Cardiac fibroblast (primary cell): Measurements from ENCODE around the gene ZFAND3.
A peak's percentile ranks its signal among the peaks of the same experiment; 100 is the strongest.

ENCODE experiments used
- DNase-seq, 2 donors: peaks; one replicate each; pipeline versions ENCODE4 v3.0.0 to v3.0.0-alpha.2; 2010; ENCODE audit warnings: low read depth in 2 of 2
- H3K4me3 ChIP-seq, 2 donors: replicated peaks in 1 of 2; 1 replicate in 1 of 2; 2 replicates in 1 of 2; pipeline ENCODE4 v1.5.1; 2011; ENCODE audit warnings: low read depth in 2 of 2, low read length in 2 of 2, mild to moderate bottlenecking in 2 of 2, moderate library complexity in 1 of 2
- TF ChIP-seq, protein P1 (sequence below): IDR thresholded peaks from one replicate; pipeline ENCODE4 v1.5.1; 2011; ENCODE audit warnings: low read depth, mild to moderate bottlenecking, low read length, inconsistent platforms

Gene ZFAND3

DNA sequence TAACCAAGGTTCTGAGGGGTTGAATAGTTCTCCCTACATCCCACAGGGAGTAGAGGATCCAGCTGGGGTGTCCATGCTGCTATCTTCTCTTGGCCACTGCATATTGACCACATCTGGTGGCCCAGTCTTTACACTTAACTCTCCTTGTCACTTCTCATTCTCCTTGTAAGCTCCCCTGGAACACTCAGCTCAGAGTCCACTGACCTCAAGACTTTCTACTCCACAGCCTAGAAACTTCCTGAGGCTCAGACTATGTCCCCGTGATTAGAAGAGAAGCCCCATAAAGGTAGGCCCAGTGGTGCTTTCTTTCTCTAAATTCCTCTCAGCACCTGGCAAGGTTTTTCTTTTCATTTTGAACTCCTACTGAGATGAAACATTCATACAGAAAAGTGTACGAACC, 13.3 kb upstream of the ZFAND3 start:
- H3K4me3 ChIP-seq, result no peak overlapping the region
- TF ChIP-seq, protein P1, sequence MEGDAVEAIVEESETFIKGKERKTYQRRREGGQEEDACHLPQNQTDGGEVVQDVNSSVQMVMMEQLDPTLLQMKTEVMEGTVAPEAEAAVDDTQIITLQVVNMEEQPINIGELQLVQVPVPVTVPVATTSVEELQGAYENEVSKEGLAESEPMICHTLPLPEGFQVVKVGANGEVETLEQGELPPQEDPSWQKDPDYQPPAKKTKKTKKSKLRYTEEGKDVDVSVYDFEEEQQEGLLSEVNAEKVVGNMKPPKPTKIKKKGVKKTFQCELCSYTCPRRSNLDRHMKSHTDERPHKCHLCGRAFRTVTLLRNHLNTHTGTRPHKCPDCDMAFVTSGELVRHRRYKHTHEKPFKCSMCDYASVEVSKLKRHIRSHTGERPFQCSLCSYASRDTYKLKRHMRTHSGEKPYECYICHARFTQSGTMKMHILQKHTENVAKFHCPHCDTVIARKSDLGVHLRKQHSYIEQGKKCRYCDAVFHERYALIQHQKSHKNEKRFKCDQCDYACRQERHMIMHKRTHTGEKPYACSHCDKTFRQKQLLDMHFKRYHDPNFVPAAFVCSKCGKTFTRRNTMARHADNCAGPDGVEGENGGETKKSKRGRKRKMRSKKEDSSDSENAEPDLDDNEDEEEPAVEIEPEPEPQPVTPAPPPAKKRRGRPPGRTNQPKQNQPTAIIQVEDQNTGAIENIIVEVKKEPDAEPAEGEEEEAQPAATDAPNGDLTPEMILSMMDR, result no peak
- no peak for DNase-seq

DNA sequence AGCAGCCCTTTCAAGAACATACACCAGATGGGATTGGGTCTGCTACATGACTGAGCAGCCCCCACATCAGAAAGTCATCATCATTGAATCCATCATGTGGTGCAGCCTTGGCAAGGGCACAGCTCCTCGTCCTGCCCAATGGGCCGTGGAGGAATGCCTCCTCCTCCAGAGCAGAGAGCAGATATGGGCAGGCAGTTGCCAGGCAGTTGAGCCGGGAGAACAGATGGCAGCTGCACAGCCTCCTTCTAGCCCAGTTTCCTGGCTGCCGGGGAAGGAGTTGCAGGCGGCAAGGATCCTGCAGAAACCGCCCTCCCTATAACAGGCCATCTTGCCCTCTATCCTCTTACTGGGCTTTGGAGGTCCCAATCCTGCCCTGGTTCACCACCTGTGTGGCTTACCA, 11.9 kb upstream of the ZFAND3 start:
- TF ChIP-seq, protein P1, result no peak
- no peak overlapping the region for H3K4me3 ChIP-seq
- no peak for DNase-seq

DNA sequence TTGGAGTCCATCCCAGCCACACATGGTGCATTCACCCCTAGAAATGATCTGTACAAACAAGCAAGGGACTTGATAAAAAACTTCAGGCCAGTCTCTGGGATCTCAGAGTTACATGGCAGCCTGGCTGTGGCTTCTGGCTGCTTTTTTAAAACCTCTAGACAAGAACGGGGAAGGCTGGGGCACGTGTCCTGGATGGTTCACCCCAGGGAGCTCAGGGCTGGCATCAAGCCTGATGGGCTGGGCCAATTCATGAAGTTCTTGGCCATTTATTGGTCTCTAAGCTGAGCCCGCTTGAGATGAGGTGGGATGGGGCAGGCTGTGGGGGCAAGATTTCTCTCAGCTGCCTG, 10.4 kb upstream of the ZFAND3 start:
- TF ChIP-seq, protein P1, result no peak
- DNase-seq, result peak; percentile 52 to 59
- H3K4me3 ChIP-seq, result no peak overlapping the region

DNA sequence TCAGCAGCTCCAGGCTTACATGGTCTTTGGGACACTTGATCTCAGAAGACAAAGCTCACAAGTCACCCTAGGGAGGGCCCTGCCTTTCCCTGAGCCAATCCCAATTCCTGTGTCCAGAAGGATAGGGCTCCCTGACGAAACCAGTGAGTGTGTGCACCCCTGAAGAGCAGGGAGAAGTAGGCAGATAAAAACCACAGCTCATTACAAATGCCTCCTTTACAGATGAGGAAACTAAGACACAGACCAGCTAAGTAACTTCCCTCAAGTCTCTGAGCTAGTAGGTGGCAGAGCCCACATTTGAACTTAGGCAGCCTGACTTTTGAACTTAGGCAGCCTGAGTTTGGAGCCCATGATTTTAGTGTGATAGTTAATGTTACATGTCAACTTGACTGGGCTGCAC, 6.7 kb upstream of the ZFAND3 start:
- H3K4me3 ChIP-seq, result no peak overlapping the region
- TF ChIP-seq, protein P1, result no peak
- no peak for DNase-seq

DNA sequence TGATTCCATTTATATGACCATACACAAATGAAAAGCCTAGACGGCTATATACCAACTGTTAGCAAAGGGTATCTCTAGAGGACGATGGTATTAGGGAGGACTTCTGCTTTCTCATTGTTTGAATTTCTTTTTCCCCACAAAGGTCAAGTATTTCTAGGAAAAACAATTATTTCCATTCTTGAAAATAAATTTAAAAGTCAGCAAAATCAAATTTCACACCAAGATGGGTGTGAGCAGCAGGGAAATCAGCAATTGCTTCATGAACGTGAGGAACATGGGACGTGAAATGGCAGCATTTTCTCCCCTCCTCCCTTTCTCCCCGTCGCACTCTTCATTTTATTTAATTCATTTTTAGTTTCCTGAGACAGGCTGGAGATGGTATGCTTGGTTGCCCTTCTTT, 5.2 kb upstream of the ZFAND3 start:
- no peak for DNase-seq
- no peak overlapping the region for H3K4me3 ChIP-seq
- TF ChIP-seq, protein P1, result no peak

DNA sequence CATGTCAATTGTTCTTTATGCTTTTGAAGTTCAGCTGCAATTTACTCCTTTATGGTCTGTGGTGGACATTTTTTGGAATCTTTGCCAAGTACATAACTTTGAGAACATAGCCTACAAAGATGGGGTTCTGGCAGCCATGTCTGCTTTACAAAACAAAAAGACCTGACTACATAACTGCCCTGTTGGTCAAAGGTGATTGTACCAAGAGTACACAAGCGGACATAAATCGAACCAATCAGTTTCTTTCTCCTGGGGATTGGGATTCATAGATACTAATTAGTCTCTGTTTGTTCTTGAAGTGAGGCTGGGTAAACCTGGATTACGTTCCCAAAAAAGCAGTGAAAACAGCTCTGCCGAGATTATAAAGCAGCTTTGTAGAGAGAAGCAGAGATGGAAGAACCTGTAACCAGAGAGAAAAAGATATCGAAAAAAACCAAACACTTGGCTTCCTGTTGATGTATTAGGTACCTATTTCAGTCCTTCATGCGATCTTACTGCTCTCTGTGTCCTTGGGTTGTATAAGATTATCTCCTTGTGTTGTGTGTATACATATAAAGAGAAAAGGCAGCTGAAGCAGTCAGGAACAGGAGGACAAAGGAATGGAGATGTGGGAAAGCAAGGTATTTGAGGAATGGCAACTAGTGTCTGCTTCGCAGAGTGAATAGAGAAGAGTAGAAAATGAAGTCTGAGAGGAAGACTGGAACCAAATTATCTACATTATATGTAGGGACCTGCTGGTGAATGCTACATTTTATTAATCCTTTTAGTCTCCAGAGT, 2.7 kb upstream of the ZFAND3 start:
- TF ChIP-seq, protein P1, result no peak
- no peak for DNase-seq
- no peak overlapping the region for H3K4me3 ChIP-seq
